ENCODE measurements around the gene NUMB.

The NUMB gene

GRCh38 chr14:73245480-73246325 lies 212.6 kb downstream of the NUMB start:
- DNase-seq: no peak
- in situ Hi-C loops (cut with HindIII; ENCODE audit: low pct_ligation_motif_present, low pct_unique_long_range_greater_than_20kb, low sequenced_read_pairs): no loop called here

- in situ Hi-C loops (cut with HindIII; ENCODE audit: low pct_ligation_motif_present, low pct_unique_long_range_greater_than_20kb, low sequenced_read_pairs): no loop called here
Measured at GRCh38 chr14:73244541-73245290, 213.6 kb downstream of the NUMB start.

GRCh38 chr14:73243748-73244147 lies 214.6 kb downstream of the NUMB start:
- in situ Hi-C loops (cut with HindIII; ENCODE audit: low pct_ligation_motif_present, low pct_unique_long_range_greater_than_20kb, low sequenced_read_pairs): no loop called here

More at GRCh38 chr14:73244541-73245290, 213.6 kb downstream of the NUMB start:
- no peak for DNase-seq

GRCh38 chr14:73243341-73243740 lies 215.0 kb downstream of the NUMB start:
- no peak for DNase-seq
- in situ Hi-C loops (cut with HindIII; ENCODE audit: low pct_ligation_motif_present, low pct_unique_long_range_greater_than_20kb, low sequenced_read_pairs): no loop called here

More at GRCh38 chr14:73243748-73244147, 214.6 kb downstream of the NUMB start:
- DNase-seq: no peak

- DNase-seq: peak; percentile 89
- in situ Hi-C loops (cut with HindIII; ENCODE audit: low pct_ligation_motif_present, low pct_unique_long_range_greater_than_20kb, low sequenced_read_pairs): no loop called here
Measured at GRCh38 chr14:73242357-73242901, 215.9 kb downstream of the NUMB start.

GRCh38 chr14:73241481-73242165 lies 216.7 kb downstream of the NUMB start:
- in situ Hi-C loops (cut with HindIII; ENCODE audit: low pct_ligation_motif_present, low pct_unique_long_range_greater_than_20kb, low sequenced_read_pairs): no loop called here
- DNase-seq: peak; percentile 88

GRCh38 chr14:73240816-73241480 lies 217.4 kb downstream of the NUMB start:
- no peak for DNase-seq
- in situ Hi-C loops (cut with HindIII; ENCODE audit: low pct_ligation_motif_present, low pct_unique_long_range_greater_than_20kb, low sequenced_read_pairs): no loop called here

- in situ Hi-C loops (cut with HindIII; ENCODE audit: low pct_ligation_motif_present, low pct_unique_long_range_greater_than_20kb, low sequenced_read_pairs): no loop called here
- peak; percentile 20 for DNase-seq
Measured at GRCh38 chr14:73239393-73240241, 218.7 kb downstream of the NUMB start.

GRCh38 chr14:73238941-73239340 lies 219.4 kb downstream of the NUMB start:
- in situ Hi-C loops (cut with HindIII; ENCODE audit: low pct_ligation_motif_present, low pct_unique_long_range_greater_than_20kb, low sequenced_read_pairs): no loop called here
- DNase-seq: no peak

GRCh38 chr14:73238424-73238852 lies 219.9 kb downstream of the NUMB start:
- DNase-seq: peak; percentile 59
- in situ Hi-C loops (cut with HindIII; ENCODE audit: low pct_ligation_motif_present, low pct_unique_long_range_greater_than_20kb, low sequenced_read_pairs): no loop called here

- DNase-seq: peak; percentile 17
Measured at GRCh38 chr14:73237786-73238423, 220.4 kb downstream of the NUMB start.

GRCh38 chr14:73237219-73237785 lies 221.0 kb downstream of the NUMB start, which contains the start of gene PAPLN:
Gene PAPLN (plus strand): TSS chr14:73237506. CDS start chr14:73239779, 2,273 bp downstream.
- peak; percentile 29 for DNase-seq
- in situ Hi-C loops (cut with HindIII; ENCODE audit: low pct_ligation_motif_present, low pct_unique_long_range_greater_than_20kb, low sequenced_read_pairs): no loop called here

More at GRCh38 chr14:73237786-73238423, 220.4 kb downstream of the NUMB start:
- in situ Hi-C loops (cut with HindIII; ENCODE audit: low pct_ligation_motif_present, low pct_unique_long_range_greater_than_20kb, low sequenced_read_pairs): no loop called here

GRCh38 chr14:73236752-73237218 lies 221.6 kb downstream of the NUMB start:
- in situ Hi-C loops (cut with HindIII; ENCODE audit: low pct_ligation_motif_present, low pct_unique_long_range_greater_than_20kb, low sequenced_read_pairs): no loop called here
- DNase-seq: no peak

GRCh38 chr14:73236157-73236556 lies 222.2 kb downstream of the NUMB start:
- in situ Hi-C loops (cut with HindIII; ENCODE audit: low pct_ligation_motif_present, low pct_unique_long_range_greater_than_20kb, low sequenced_read_pairs): no loop called here
- DNase-seq: no peak

- DNase-seq: no peak
- in situ Hi-C loops (cut with HindIII; ENCODE audit: low pct_ligation_motif_present, low pct_unique_long_range_greater_than_20kb, low sequenced_read_pairs): no loop called here
Measured at GRCh38 chr14:73235531-73236155, 222.7 kb downstream of the NUMB start.
